ENCODE data around the gene SH3BP2. TPM values are rescaled to one million over a fixed set of nuclear protein-coding genes. Genes with fewer than 3 reads are reported as not detected.
A peak's percentile ranks its signal among the peaks of the same experiment; 100 is the strongest.

The SH3BP2 gene
- total and polyA plus RNA-seq, 12 donors: 10.4 to 47.7 (median 16.4) TPM

GRCh38 chr4:2788101-2788500, 4.8 kb upstream of the SH3BP2 start:
- peak overlapping the region; percentile 19 to 88 (median 82) for H3K27ac ChIP-seq
- peak in 1 of 8 donors; percentile 0 for ATAC-seq
- no peak for TF ChIP-seq CTCF (IDR thresholded peaks at IDR 0.05)

GRCh38 chr4:2788532-2789103, 4.3 kb upstream of the SH3BP2 start:
- no peaks in the 10 kb centered on the region for H3K27me3 ChIP-seq
- ATAC-seq (peak; percentile 17 to 85 (median 68)), DNase-seq (peak; percentile 78 to 82)
- peaks cover 0 to 8% (median 0%) of the 10 kb centered on the region in 11 donors for H3K9me3 ChIP-seq
- no peak for TF ChIP-seq CTCF (IDR thresholded peaks at IDR 0.05)
- WGBS, 2 donors: 69 to 74% methylated on average over 4 of the region's 4 CpGs
- H3K36me3 ChIP-seq: no peaks in the 10 kb centered on the region
- intact Hi-C loops (cut with DNase I): no loop called here
- H3K27ac ChIP-seq: peak overlapping the region in 8 of 10 donors; percentile 72 to 88 (median 82)
- H3K4me3 ChIP-seq: no peak overlapping the region
- peaks cover 11 to 61% (median 42%) of the 10 kb centered on the region in 9 donors for H3K4me1 ChIP-seq

More at GRCh38 chr4:2788101-2788500, 4.8 kb upstream of the SH3BP2 start:
- H3K36me3 ChIP-seq: no peaks in the 10 kb centered on the region
- peaks cover 8 to 59% (median 38%) of the 10 kb centered on the region in 9 donors for H3K4me1 ChIP-seq
- H3K9me3 ChIP-seq: peaks cover 0 to 13% (median 3%) of the 10 kb centered on the region in 11 donors
- H3K4me3 ChIP-seq: no peak overlapping the region
- 79 to 86% methylated on average over 7 of the region's 7 CpGs for WGBS, 2 donors
- intact Hi-C loops (cut with DNase I): no loop called here
- no peak for DNase-seq
- H3K27me3 ChIP-seq: no peaks in the 10 kb centered on the region

GRCh38 chr4:2789351-2789750, 3.5 kb upstream of the SH3BP2 start:
- intact Hi-C loops (cut with DNase I): no loop called here
- DNase-seq: no peak
- H3K36me3 ChIP-seq: no peaks in the 10 kb centered on the region
- H3K27ac ChIP-seq: peak overlapping the region in 1 of 10 donors; percentile 85
- no peak for TF ChIP-seq CTCF (IDR thresholded peaks at IDR 0.05)
- H3K4me1 ChIP-seq: peaks cover 19 to 69% (median 49%) of the 10 kb centered on the region in 9 donors
- no peaks in the 10 kb centered on the region for H3K27me3 ChIP-seq
- whole genome bisulfite sequencing, 2 donors: 95 to 99% methylated on average over 5 of the region's 5 CpGs
- H3K4me3 ChIP-seq: no peak overlapping the region
- no peak for ATAC-seq
- peaks cover 0 to under 1% (median 0%) of the 10 kb centered on the region in 11 donors for H3K9me3 ChIP-seq

GRCh38 chr4:2789793-2790582, 2.9 kb upstream of the SH3BP2 start:
- intact Hi-C loops (cut with DNase I): loop anchor here in 1 of 10 donors (5.0 kb wide), 1 partner anchor 52 kb away; the partner anchor contains the start of gene ADD1
- peaks cover 25 to 75% (median 55%) of the 10 kb centered on the region in 9 donors for H3K4me1 ChIP-seq
- H3K4me3 ChIP-seq: no peak overlapping the region
- H3K9me3 ChIP-seq: no peaks in the 10 kb centered on the region
- peak in 1 of 2 donors; percentile 9 for DNase-seq
- no peak overlapping the region for H3K27ac ChIP-seq
- H3K36me3 ChIP-seq: no peaks in the 10 kb centered on the region
- WGBS, 2 donors: 94 to 95% methylated on average over 24 of the region's 24 CpGs
- ATAC-seq: no peak
- no peak for TF ChIP-seq CTCF (IDR thresholded peaks at IDR 0.05)
- H3K27me3 ChIP-seq: no peaks in the 10 kb centered on the region

Data from heart right ventricle (tissue), 16 donors.